ENCODE measurements around the gene OSCAR. TPM values are rescaled to one million over a fixed set of nuclear protein-coding genes. Genes with fewer than 3 reads are reported as not detected.
A peak's percentile ranks its signal among the peaks of the same experiment; 100 is the strongest.

OSCAR gene
- 1 to 10 TPM in 2 of 3 donors, under 1 TPM in 1; 0.37 to 6.4 (median 3.5) TPM for polyA plus RNA-seq

- no peak within 1 kb of the TSS for H3K27ac ChIP-seq (ENCODE audit: low read depth, low read length)
- 34 to 58% (median 47%) methylated on average over 5 of the region's 5 CpGs for whole genome bisulfite sequencing, 3 donors
Measured at GRCh38 chr19:54100561-54100960, at the start of gene OSCAR. TSS of gene OSCAR (minus strand) at chr19:54100803. CDS start at chr19:54100792, 11 bp downstream.

- WGBS, 3 donors = 75 to 83% (median 82%) methylated on average over 12 of the region's 12 CpGs
- no peak overlapping the region for H3K27ac ChIP-seq (ENCODE audit: low read depth, low read length)
Measured at GRCh38 chr19:54149021-54149812, 48.6 kb upstream of the OSCAR start.

- no peak overlapping the region for H3K27ac ChIP-seq (ENCODE audit: low read depth, low read length)
- 80 to 87% (median 84%) methylated on average over 8 to 19 of the region's 19 CpGs for WGBS, 3 donors
Measured at GRCh38 chr19:54148158-54148557, 47.6 kb upstream of the OSCAR start.

DNA sequence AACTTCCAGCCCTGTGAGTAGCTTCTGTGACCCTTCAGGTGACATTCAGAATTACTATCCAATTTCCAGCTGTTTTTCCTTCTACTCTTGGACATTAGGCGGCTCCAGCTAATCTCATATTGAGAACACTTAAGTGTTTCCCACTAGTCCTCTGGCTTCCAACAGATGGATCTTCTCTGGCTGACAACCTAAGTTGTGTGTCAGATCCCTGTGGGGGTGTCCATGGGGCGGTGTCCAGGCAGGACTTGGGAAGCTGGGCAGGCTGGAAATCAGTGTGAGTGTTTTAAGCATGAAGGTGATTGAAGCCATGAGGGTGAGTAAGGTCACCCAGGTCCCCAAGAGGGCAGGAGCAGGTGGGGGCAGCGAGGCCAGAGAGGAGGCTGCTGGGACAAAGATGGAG is 47.1 kb upstream of the OSCAR start:
- WGBS, 3 donors = 68 to 91% (median 74%) methylated on average over 3 of the region's 3 CpGs

GRCh38 chr19:54145541-54146158 is 45.0 kb upstream of the OSCAR start:
- H3K27ac ChIP-seq (ENCODE audit: low read depth, low read length) = no peak overlapping the region
- 90 to 93% (median 92%) methylated on average over 27 to 28 of the region's 28 CpGs for WGBS, 3 donors

More for the DNA sequence above, 47.1 kb upstream of the OSCAR start:
- H3K27ac ChIP-seq (ENCODE audit: low read depth, low read length) = no peak overlapping the region

GRCh38 chr19:54142166-54142780 is 41.7 kb upstream of the OSCAR start:
- no peak overlapping the region for H3K27ac ChIP-seq (ENCODE audit: low read depth, low read length)
- 77 to 87% (median 85%) methylated on average over 7 of the region's 7 CpGs for WGBS, 3 donors

- 78 to 90% (median 87%) methylated on average over 3 of the region's 3 CpGs for WGBS, 3 donors
- no peak overlapping the region for H3K27ac ChIP-seq (ENCODE audit: low read depth, low read length)
Measured at GRCh38 chr19:54141356-54141755, 40.8 kb upstream of the OSCAR start.

DNA sequence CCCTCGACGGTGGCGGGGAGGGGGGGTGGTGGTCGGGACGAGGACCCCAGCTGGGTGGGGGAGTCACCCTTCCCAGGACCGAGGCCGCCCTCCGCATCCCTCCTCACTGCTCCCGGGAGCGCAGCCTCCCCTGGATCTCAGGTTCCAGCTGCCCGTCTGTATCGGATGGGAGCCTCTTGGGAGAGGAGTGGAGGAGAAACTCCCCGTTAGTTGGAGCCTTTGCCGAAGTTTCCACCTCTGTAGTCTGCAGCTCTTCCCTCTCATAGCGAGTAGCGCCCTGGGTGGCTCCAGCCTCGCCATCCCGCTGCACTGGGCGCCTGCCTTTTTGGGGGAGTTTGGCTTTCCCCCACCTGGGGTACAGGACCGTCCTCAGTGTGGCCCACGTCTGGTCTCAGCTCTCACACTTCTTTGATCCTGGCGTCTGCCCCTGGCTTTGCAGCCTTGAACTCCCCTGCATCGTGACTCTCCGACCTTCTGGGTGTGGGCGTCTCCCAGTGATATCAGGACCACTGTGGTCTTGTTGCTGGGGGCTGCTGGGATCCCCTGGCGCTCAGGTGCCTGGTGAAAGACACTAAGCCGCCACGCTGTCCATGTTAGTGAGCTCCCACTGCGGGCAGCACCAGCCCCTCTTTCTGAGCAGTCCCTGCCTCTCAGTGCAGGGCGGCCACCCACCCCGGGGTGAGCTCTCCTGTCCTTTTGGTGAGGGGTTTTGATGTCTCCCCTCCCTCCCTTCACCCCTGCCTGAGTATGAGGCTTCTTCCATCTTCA is 38.1 kb upstream of the OSCAR start:
- no peak overlapping the region for H3K27ac ChIP-seq (ENCODE audit: low read depth, low read length)
- 24 to 32% (median 24%) methylated on average over 25 to 31 of the region's 31 CpGs for WGBS, 3 donors

- peak within 1 kb of the TSS; percentile 40 for H3K27ac ChIP-seq (ENCODE audit: low read depth, low read length)
- 1% methylated on average over 80 to 103 of the region's 103 CpGs for WGBS, 3 donors
Measured at GRCh38 chr19:54137699-54138488, 37.3 kb upstream of the OSCAR start, which contains the start of gene CNOT3. TSS of gene CNOT3 (plus strand) at chr19:54137762. CDS start at chr19:54142979, 5,217 bp downstream.

DNA sequence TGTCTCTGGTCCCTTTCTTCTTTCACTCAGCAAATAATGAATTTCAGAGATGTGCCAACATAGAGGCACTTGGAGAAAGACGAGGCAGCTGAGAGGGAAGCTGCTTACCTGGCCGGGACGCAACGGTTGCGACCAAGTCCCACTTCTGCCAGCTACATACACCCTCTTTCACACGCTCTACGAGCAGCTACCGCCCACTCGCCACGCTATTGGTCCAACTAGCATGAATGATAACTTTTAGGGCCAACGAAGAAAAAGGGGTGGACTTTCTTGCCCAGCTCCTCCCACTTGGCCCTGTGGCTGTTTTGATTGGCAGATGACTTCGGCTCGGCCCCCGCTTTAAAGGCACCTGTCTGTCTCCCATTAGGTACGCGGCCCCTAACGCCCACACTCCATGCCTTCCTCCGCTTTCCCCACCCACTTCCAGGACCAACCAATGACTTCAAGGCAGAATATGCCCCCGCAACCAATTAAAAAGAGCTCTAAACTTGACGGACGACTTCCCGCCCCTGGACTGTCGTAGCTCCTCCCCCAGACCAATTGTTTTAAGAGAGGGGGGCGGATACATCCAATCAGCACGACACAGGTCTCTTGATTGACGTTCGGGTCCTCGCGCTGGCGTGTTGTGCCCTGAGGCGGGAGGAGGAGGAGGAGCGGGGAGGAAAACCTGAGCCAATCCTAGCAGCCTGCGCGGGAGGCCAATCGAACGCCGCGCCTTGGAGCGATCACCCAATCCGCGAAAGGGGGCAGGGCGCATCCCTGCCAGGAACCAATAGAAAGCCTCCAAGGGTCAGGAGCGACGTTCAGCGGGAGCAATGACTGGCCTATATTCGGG is 36.5 kb upstream of the OSCAR start:
- no peak overlapping the region for H3K27ac ChIP-seq (ENCODE audit: low read depth, low read length)
- 0 to 1% (median 0%) methylated on average over 45 to 46 of the region's 46 CpGs for WGBS, 3 donors

DNA sequence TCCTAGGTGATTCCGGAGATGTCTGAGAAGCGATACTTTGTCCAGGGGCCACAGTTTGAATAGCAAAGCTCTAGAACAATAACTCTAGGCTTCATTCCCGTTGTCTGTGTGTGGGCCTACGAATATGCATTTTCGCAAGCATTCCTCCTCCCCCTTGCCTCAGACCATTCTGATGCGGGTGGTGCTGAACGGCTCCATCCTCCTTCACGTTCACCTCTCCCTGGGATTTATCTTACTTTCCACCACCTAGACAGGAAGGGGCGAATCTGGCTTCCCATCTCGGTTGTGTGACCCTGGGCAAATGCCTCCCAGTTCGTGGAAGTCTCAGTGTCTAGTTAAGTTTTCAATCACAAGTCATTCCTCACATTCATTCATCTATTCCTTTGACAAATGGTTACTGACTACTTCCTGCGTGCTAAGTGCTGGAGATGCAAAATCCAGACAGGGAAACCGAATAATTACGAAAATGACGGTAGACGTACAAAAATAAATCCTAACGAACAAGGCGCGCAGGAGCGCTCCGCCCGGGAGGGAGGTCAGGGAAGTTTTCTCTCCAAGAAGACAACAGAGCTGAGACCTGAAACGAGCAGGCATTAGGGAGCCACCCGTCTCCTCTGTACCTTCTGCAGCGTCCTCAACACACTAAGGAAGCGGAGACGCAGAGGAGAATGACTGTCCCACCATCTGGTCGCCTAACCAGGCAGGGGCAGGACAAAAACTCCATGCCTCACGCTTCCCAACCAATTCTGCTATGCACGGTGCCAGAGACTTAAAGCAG is 35.7 kb upstream of the OSCAR start:
- H3K27ac ChIP-seq (ENCODE audit: low read depth, low read length) = no peak overlapping the region
- 2 to 5% (median 5%) methylated on average over 30 of the region's 30 CpGs for WGBS, 3 donors

DNA sequence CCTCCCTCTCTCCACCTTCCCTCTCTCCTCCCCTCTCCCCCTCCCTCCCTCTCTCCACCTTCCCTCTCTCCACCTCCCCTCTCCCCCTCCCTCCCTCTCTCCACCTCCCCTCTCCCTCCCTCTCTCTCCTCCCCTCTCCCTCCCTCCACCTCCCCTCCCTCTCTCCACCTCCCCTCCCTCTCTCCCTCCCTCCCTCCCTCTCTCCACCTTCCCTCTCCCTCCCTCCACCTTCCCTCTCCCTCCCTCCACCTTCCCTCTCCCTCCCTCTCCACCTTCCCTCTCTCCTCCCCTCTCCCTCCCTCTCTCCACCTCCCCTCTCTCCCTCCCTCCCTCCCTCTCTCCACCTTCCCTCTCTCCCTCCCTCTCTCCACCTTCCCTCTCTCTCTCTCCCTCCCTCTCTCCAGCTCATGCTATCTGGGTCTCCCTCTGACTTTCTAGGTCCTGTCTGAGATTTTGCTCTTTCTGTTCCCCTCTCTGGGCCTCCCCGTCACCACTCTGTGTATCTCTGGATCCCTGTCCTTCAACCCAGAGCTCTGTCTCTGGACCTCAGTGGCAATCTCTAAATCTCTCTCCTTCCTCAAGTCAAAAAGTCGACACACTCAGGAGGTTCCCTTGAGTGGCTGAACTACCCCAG is 33.5 kb upstream of the OSCAR start:
- 61 to 73% (median 68%) methylated on average over 2 of the region's 2 CpGs for WGBS, 3 donors
- no peak overlapping the region for H3K27ac ChIP-seq (ENCODE audit: low read depth, low read length)

DNA sequence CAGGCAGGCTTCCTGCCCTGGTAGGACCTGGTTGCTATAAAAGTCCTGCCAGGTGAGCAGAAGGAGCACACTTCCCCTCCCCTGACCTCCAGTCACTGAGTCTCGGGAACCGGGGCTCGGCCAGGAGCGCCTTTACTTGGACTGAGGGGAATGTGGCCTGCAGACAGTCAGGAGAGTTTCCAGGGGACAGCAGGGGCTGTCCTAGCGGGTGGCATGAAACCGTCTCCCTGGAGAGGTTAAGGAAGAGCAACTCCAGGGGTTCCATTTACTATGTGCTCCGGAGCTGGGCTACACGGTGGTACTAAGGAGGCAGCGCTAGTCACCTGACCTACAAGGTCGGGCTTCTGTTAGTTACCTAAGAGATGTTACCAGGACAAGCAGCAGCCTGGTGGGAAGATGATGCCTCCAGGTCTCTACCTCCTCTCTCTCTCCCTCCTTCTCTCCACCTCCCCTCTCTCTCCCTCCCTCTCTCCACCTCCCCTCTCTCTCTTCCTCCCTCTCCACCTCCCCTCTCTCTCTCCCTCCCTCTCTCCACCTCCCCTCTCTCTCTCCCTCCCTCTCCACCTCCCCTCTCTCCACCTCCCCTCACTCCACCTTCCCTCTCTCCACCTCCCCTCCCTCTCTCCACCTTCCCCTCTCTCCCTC is 32.8 kb upstream of the OSCAR start:
- 79 to 83% (median 82%) methylated on average over 10 of the region's 10 CpGs for WGBS, 3 donors
- H3K27ac ChIP-seq (ENCODE audit: low read depth, low read length) = no peak overlapping the region

- WGBS, 3 donors = 96 to 97% (median 96%) methylated on average over 20 of the region's 20 CpGs
- H3K27ac ChIP-seq (ENCODE audit: low read depth, low read length) = no peak overlapping the region
Measured at GRCh38 chr19:54129617-54129996, 29.0 kb upstream of the OSCAR start.

- no peak overlapping the region for H3K27ac ChIP-seq (ENCODE audit: low read depth, low read length)
- WGBS, 3 donors = 96 to 99% (median 96%) methylated on average over 40 to 41 of the region's 41 CpGs
Measured at GRCh38 chr19:54128796-54129616, 28.4 kb upstream of the OSCAR start.

Measured in adipose tissue (tissue), 3 donors.